IPS-20b (cell line): ENCODE data around the gene YBX2.

Experiments
- H3K27ac ChIP-seq: one replicate; pipeline ENCODE4 v1.5.1; 2013; ENCODE audit warnings: low read length
- H3K27me3 ChIP-seq: 2 replicates; pipeline ENCODE4 v1.6.1; 2013; ENCODE audit warnings: mild to moderate bottlenecking, low read length, inconsistent platforms; ENCODE audit not compliant: insufficient read depth
- H3K36me3 ChIP-seq: 2 replicates; pipeline ENCODE4 v1.6.1; 2013; ENCODE audit warnings: low read depth, mild to moderate bottlenecking, inconsistent platforms, low read length, moderate library complexity; ENCODE audit not compliant: insufficient read depth
- H3K4me1 ChIP-seq: 2 replicates; pipeline ENCODE4 v1.6.1; 2013; ENCODE audit warnings: mild to moderate bottlenecking, control low read depth, inconsistent platforms, low read length, moderate library complexity; ENCODE audit not compliant: insufficient read depth
- H3K4me3 ChIP-seq: 2 replicates; pipeline ENCODE4 v1.5.1; 2013; ENCODE audit warnings: mild to moderate bottlenecking, low read length, inconsistent platforms
- H3K9ac ChIP-seq: 2 replicates; pipeline ENCODE4 v1.6.1; 2013; ENCODE audit warnings: low read depth, mild to moderate bottlenecking, inconsistent platforms, low read length, moderate library complexity
- H3K9me3 ChIP-seq: 2 replicates; pipeline ENCODE4 v1.6.1; 2013; ENCODE audit warnings: mild to moderate bottlenecking, low read depth, low read length, inconsistent platforms; ENCODE audit not compliant: insufficient read depth

YBX2 gene

GRCh38 chr17:7260151-7260550 is 34.3 kb downstream of the YBX2 start:
- Histone ChIP-seq H3K27ac (no peak overlapping the region), H3K9ac (peak overlapping the region; percentile 97; the same call in 1 of the 2 replicates), H3K4me3 (peak overlapping the region; percentile 92), H3K27me3 (peaks cover 44% of the 10 kb centered on the region), H3K36me3 (peaks cover 48% of the 10 kb centered on the region), H3K9me3 (no peaks in the 10 kb centered on the region), H3K4me1 (peaks cover 13% of the 10 kb centered on the region; the same call in 1 of the 2 replicates)

GRCh38 chr17:7259555-7259889 is 34.9 kb downstream of the YBX2 start:
- Histone ChIP-seq H3K36me3 (peaks cover 54% of the 10 kb centered on the region), H3K9me3 (no peaks in the 10 kb centered on the region), H3K4me3 (no peak overlapping the region), H3K4me1 (peaks cover 13% of the 10 kb centered on the region; the same call in 1 of the 2 replicates), H3K27ac (no peak overlapping the region), H3K9ac (no peak overlapping the region), H3K27me3 (peaks cover 42% of the 10 kb centered on the region)

- H3K27ac ChIP-seq, result no peak overlapping the region
Observed at GRCh38 chr17:7258731-7259554, 35.5 kb downstream of the YBX2 start.

GRCh38 chr17:7256766-7257456 is 37.5 kb downstream of the YBX2 start:
- Histone ChIP-seq H3K9me3 (no peaks in the 10 kb centered on the region), H3K27me3 (peaks cover 16% of the 10 kb centered on the region), H3K4me3 (no peak overlapping the region), H3K4me1 (0 out of 2 replicates have a peak, but pooled peaks cover 7% of the 10 kb centered on the region), H3K9ac (no peak overlapping the region), H3K36me3 (peaks cover 64% of the 10 kb centered on the region), H3K27ac (no peak overlapping the region)

More at GRCh38 chr17:7258731-7259554, 35.5 kb downstream of the YBX2 start:
- H3K4me3 ChIP-seq, result no peak overlapping the region
- no peaks in the 10 kb centered on the region for H3K9me3 ChIP-seq
- H3K9ac ChIP-seq, result no peak overlapping the region
- peaks cover 36% of the 10 kb centered on the region for H3K27me3 ChIP-seq
- H3K4me1 ChIP-seq, result peaks cover 8% of the 10 kb centered on the region; the same call in 1 of the 2 replicates
- H3K36me3 ChIP-seq, result peaks cover 60% of the 10 kb centered on the region

- no peaks in the 10 kb centered on the region for H3K27me3 ChIP-seq
- H3K4me3 ChIP-seq, result no peak overlapping the region
- H3K9ac ChIP-seq, result no peak overlapping the region
- peaks cover 56% of the 10 kb centered on the region for H3K36me3 ChIP-seq
- peaks cover 7% of the 10 kb centered on the region for H3K4me1 ChIP-seq
- H3K27ac ChIP-seq, result no peak overlapping the region
- H3K9me3 ChIP-seq, result no peaks in the 10 kb centered on the region
Observed at GRCh38 chr17:7254511-7254910, 39.9 kb downstream of the YBX2 start.

- peaks cover 7% of the 10 kb centered on the region for H3K4me1 ChIP-seq
- no peak overlapping the region for H3K27ac ChIP-seq
- peak overlapping the region; percentile 92 for H3K4me3 ChIP-seq
- H3K9me3 ChIP-seq, result no peaks in the 10 kb centered on the region
- H3K27me3 ChIP-seq, result no peaks in the 10 kb centered on the region
- H3K36me3 ChIP-seq, result peaks cover 41% of the 10 kb centered on the region
- H3K9ac ChIP-seq, result peak overlapping the region; percentile 94; the same call in 1 of the 2 replicates
Observed at GRCh38 chr17:7253082-7253481, 41.4 kb downstream of the YBX2 start.

- Histone ChIP-seq H3K27ac (peak within 1 kb of the TSS; percentile 100), H3K36me3 (peaks cover 37% of the 10 kb centered on the region), H3K9ac (peak within 1 kb of the TSS; percentile 94), H3K4me1 (peaks cover 7% of the 10 kb centered on the region), H3K4me3 (peak within 1 kb of the TSS; percentile 92), H3K9me3 (no peaks in the 10 kb centered on the region), H3K27me3 (no peaks in the 10 kb centered on the region)
Observed at GRCh38 chr17:7252176-7253043, 42.0 kb downstream of the YBX2 start, which contains the start of gene ELP5. Gene ELP5 (plus strand): TSS chr17:7252215. CDS start chr17:7252551, 336 bp downstream.

- H3K4me1 ChIP-seq, result peaks cover 7% of the 10 kb centered on the region
- peak within 1 kb of the TSS; percentile 92 for H3K4me3 ChIP-seq
- H3K27me3 ChIP-seq, result no peaks in the 10 kb centered on the region
- H3K9ac ChIP-seq, result peak within 1 kb of the TSS; percentile 94
- no peaks in the 10 kb centered on the region for H3K9me3 ChIP-seq
- H3K27ac ChIP-seq, result peak within 1 kb of the TSS; percentile 100
- H3K36me3 ChIP-seq, result peaks cover 37% of the 10 kb centered on the region
Observed at GRCh38 chr17:7251661-7252175, 42.7 kb downstream of the YBX2 start, which contains the start of gene CTDNEP1. Gene CTDNEP1 (minus strand): TSS chr17:7251734. CDS start chr17:7251296, 438 bp downstream.

GRCh38 chr17:7250695-7251627 is 43.5 kb downstream of the YBX2 start:
- Histone ChIP-seq H3K27ac (peak overlapping the region; percentile 48), H3K4me3 (peak overlapping the region; percentile 92), H3K9ac (peak overlapping the region; percentile 94), H3K4me1 (peaks cover 7% of the 10 kb centered on the region), H3K36me3 (peaks cover 37% of the 10 kb centered on the region), H3K27me3 (no peaks in the 10 kb centered on the region), H3K9me3 (no peaks in the 10 kb centered on the region)

- no peaks in the 10 kb centered on the region for H3K9me3 ChIP-seq
- peaks cover 7% of the 10 kb centered on the region for H3K4me1 ChIP-seq
- peak overlapping the region; percentile 94; the same call in 1 of the 2 replicates for H3K9ac ChIP-seq
- H3K27ac ChIP-seq, result no peak overlapping the region
- peaks cover 34% of the 10 kb centered on the region for H3K36me3 ChIP-seq
- no peaks in the 10 kb centered on the region for H3K27me3 ChIP-seq
- peak overlapping the region; percentile 92; the same call in 1 of the 2 replicates for H3K4me3 ChIP-seq
Observed at GRCh38 chr17:7249830-7250229, 44.6 kb downstream of the YBX2 start.
